Measurements from ENCODE around the gene PPP3R1. TPM values are rescaled to one million over a fixed set of nuclear protein-coding genes. Genes with fewer than 3 reads are reported as not detected.

PPP3R1 gene
- total and polyA plus RNA-seq, 9 of the 15 experiments (the other 6 are each of a cell fraction or from before 2014, with no cell fraction given) = 3.7 to 70.0 (median 24.8) TPM

- no peak overlapping the region for H3K9ac ChIP-seq (ENCODE audit: insufficient read depth in 1 of 2, low read depth in 2 of 2, low read length in 2 of 2)
- H3K9me1 ChIP-seq (ENCODE audit: control insufficient read depth, insufficient read depth, low read length) = no peaks in the 10 kb centered on the region
- ChIA-PET POLR2A (interaction anchor here (0.6 kb wide), 1 partner anchor 45 kb away, joined by 3 read pairs; no protein-coding TSS in a partner anchor), CTCF (ENCODE audit: low intra/inter-chr PET ratio) (no interaction called here)
- no peaks in the 10 kb centered on the region for H3K9me3 ChIP-seq (replicated peaks; ENCODE audit: control insufficient read depth, insufficient read depth, low read depth, low read length)
- no peak for ATAC-seq
- WGBS (ENCODE audit: insufficient coverage, low coverage, missing lambda C conversion rate) = 91% methylated on average over 5 of the region's 5 CpGs
- peaks cover 98% of the 10 kb centered on the region for H3K79me2 ChIP-seq (ENCODE audit: control insufficient read depth, insufficient read depth, low read length)
- H3K27me3 ChIP-seq (ENCODE audit: control insufficient read depth in 2 of 2, insufficient read depth in 2 of 2, low read length in 2 of 2) = no peaks in the 10 kb centered on the region
- in situ Hi-C loops (cut with MboI) = no loop called here
- DNase-seq (ENCODE audit: extremely low read depth in 1 of 4, low spot score in 3 of 4) = no peak
- H3K36me3 ChIP-seq (ENCODE audit: control insufficient read depth, insufficient read depth, low read length) = peaks cover 36% of the 10 kb centered on the region
- no peak overlapping the region for H3K27ac ChIP-seq (ENCODE audit: extremely low read depth, low read depth, low read length)
- no peak for FAIRE-seq
- peaks cover 3 to 19% of the 10 kb centered on the region in 2 experiments; a peak in 4 of 5 replicates for H3K4me1 ChIP-seq (replicated peaks in 1 of 2; ENCODE audit: control insufficient read depth in 2 of 2, insufficient read depth in 2 of 2, low read length in 2 of 2)
- no peak for TF ChIP-seq MCM5 (IDR thresholded peaks at IDR 0.05; ENCODE audit: low read depth)
- no peak for TF ChIP-seq RFX7 (CRISPR knock-in tag; IDR thresholded peaks at IDR 0.05)
- no peak for TF ChIP-seq TCF7 (IDR thresholded peaks at IDR 0.05; ENCODE audit: borderline replicate concordance)
- H2AFZ ChIP-seq (ENCODE audit: low read depth, low read length) = no peak overlapping the region
- no peak overlapping the region for H3K4me3 ChIP-seq
- no peak overlapping the region for H3K4me2 ChIP-seq (ENCODE audit: insufficient read depth, low read length)
- no TSS peak for BruUV-seq (replicated peaks)
- H4K20me1 ChIP-seq (replicated peaks; ENCODE audit: control insufficient read depth, insufficient read depth, low read length) = no peaks in the 10 kb centered on the region
- intact Hi-C loops (cut with micrococcal nuclease) = no loop called here
Measured at GRCh38 chr2:68214381-68214780, 38.0 kb downstream of the PPP3R1 start.

- no peak overlapping the region for H2AFZ ChIP-seq (ENCODE audit: low read depth, low read length)
- CTCF ChIA-PET (ENCODE audit: low intra/inter-chr PET ratio) = no interaction called here
- no TSS peak for BruUV-seq (replicated peaks)
- H3K9me3 ChIP-seq (replicated peaks; ENCODE audit: control insufficient read depth, insufficient read depth, low read depth, low read length) = no peaks in the 10 kb centered on the region
- H3K27ac ChIP-seq (ENCODE audit: extremely low read depth, low read depth, low read length) = no peak overlapping the region
- POLR2A ChIA-PET = interaction anchor here (0.6 to 1.3 kb wide), 3 partner anchors 12 to 38 kb away, joined by 3 read pairs; no protein-coding TSS in a partner anchor
- H3K4me3 ChIP-seq = no peak overlapping the region
- no peaks in the 10 kb centered on the region for H3K27me3 ChIP-seq (ENCODE audit: control insufficient read depth in 2 of 2, insufficient read depth in 2 of 2, low read length in 2 of 2)
- peak; percentile 44 for ATAC-seq
- in situ Hi-C loops (cut with MboI) (no loop called here), intact Hi-C loops (cut with micrococcal nuclease) (no loop called here)
- H3K36me3 ChIP-seq (ENCODE audit: control insufficient read depth, insufficient read depth, low read length) = peaks cover 30% of the 10 kb centered on the region; the same call in 2 of the 3 replicates
- peaks cover 8 to 14% of the 10 kb centered on the region in 2 experiments; a peak in 2 of 5 replicates for H3K4me1 ChIP-seq (replicated peaks in 1 of 2; ENCODE audit: control insufficient read depth in 2 of 2, insufficient read depth in 2 of 2, low read length in 2 of 2)
- H3K9me1 ChIP-seq (ENCODE audit: control insufficient read depth, insufficient read depth, low read length) = no peaks in the 10 kb centered on the region
- H3K79me2 ChIP-seq (ENCODE audit: control insufficient read depth, insufficient read depth, low read length) = peaks cover 85% of the 10 kb centered on the region
- H3K9ac ChIP-seq (ENCODE audit: insufficient read depth in 1 of 2, low read depth in 2 of 2, low read length in 2 of 2) = no peak overlapping the region
- no peak for DNase-seq (ENCODE audit: extremely low read depth in 1 of 4, low spot score in 3 of 4)
- no peak overlapping the region for H3K4me2 ChIP-seq (ENCODE audit: insufficient read depth, low read length)
- no peak for FAIRE-seq
- H4K20me1 ChIP-seq (replicated peaks; ENCODE audit: control insufficient read depth, insufficient read depth, low read length) = 0 out of 2 replicates have a peak, but pooled peaks cover 2% of the 10 kb centered on the region
- TF ChIP-seq ELF2 (CRISPR knock-in tag; IDR thresholded peaks at IDR 0.05) = no peak
- TF ChIP-seq ATF2 (CRISPR knock-in tag; IDR thresholded peaks at IDR 0.05) = no peak
- no peak for TF ChIP-seq ZNF398 (CRISPR knock-in tag; IDR thresholded peaks at IDR 0.05)
- TF ChIP-seq MYNN (IDR thresholded peaks at IDR 0.05) = no peak
- no peak for TF ChIP-seq MYNN (CRISPR knock-in tag; IDR thresholded peaks at IDR 0.05)
- no peak for TF ChIP-seq ZNF354B (CRISPR knock-in tag; IDR thresholded peaks at IDR 0.05)
- no peak for TF ChIP-seq CBX1 (IDR thresholded peaks at IDR 0.05; ENCODE audit: low read depth)
- no peak for TF ChIP-seq IRF9 (tag; IDR thresholded peaks at IDR 0.05)
- TF ChIP-seq TFAM (CRISPR knock-in tag; conservative IDR thresholded peaks at IDR 0.05) = no peak
- TF ChIP-seq JUND (IDR thresholded peaks at IDR 0.05; ENCODE audit: borderline replicate concordance, low read depth, low read length) = no peak
- TF ChIP-seq JUND (tag; IDR thresholded peaks at IDR 0.05; ENCODE audit: borderline replicate concordance, low read depth, low read length) = no peak
- TF ChIP-seq MCM3 (IDR thresholded peaks at IDR 0.05) = no peak
Measured at GRCh38 chr2:68206793-68207192, 45.5 kb downstream of the PPP3R1 start.

All from K562 (cell line).